Activated CD4-positive, alpha-beta T cell treated with anti-CD3 and anti-CD28 coated beads for 4 hours (primary cell): Measurements from ENCODE around the gene IFT27.

Source experiments
- DNase-seq, 2 donors: peaks; one replicate each; pipeline ENCODE4 v3.0.0-alpha.2; 2020

Gene IFT27

DNA sequence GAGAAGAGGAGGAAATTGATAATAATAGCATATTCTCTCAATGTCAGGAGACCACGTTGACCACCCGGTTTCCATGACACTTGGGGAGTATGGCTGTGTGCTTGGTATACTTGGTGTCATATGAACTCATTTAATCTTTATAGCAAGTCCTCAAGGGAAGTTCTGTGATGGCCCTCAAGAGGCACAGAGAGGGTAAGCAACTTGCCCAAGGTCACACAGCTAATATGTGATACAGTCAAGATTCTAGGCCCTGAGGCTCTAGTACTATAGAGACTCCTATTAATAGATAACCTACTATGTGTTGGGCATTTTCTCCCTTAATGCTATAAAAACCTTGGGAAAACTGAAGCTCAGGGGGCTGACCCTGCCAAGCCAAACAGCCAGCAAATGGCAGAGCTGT lies 61.8 kb downstream of the IFT27 start:
- DNase-seq: no peak

DNA sequence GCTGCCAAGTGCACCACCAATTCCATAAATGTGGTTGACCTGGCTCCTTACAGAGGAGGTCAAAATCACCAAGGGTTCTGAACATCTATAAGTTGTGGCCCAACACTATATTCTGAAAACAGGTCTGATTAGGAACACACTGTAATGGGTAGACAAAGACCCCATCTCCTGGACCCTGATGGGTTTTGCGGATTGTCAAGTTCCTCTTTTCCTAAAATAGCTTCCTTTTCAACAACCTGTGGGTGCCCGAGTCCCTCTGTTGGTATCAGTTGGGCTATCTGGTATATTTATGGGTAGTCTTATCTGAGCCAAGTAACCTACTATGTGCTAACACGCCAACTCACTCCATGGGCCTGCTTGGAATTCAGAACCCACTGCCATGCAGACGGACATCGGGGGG lies 62.5 kb downstream of the IFT27 start:
- DNase-seq: no peak
